Occipital lobe (tissue), 2 donors: ENCODE results near the gene MPRIP. TPM values are rescaled to one million over a fixed set of nuclear protein-coding genes. Genes with fewer than 3 reads are reported as not detected.

Source experiments
- DNase-seq: peaks from one replicate; lab custom pipeline; 2025; lab: John Stamatoyannopoulos, UW
- total RNA-seq: library from RNA; depleted of rRNA; stranded (reverse); fragments of >200 nt; gene quantifications from one replicate; pipeline ENCODE4 v1.2.3, GENCODE V29; 2014

The MPRIP gene
- total RNA-seq, 1 donor from 2014 or later: 126 TPM

GRCh38 chr17:17204635-17205231 is 162.5 kb downstream of the MPRIP start:
- no peak for DNase-seq

DNA sequence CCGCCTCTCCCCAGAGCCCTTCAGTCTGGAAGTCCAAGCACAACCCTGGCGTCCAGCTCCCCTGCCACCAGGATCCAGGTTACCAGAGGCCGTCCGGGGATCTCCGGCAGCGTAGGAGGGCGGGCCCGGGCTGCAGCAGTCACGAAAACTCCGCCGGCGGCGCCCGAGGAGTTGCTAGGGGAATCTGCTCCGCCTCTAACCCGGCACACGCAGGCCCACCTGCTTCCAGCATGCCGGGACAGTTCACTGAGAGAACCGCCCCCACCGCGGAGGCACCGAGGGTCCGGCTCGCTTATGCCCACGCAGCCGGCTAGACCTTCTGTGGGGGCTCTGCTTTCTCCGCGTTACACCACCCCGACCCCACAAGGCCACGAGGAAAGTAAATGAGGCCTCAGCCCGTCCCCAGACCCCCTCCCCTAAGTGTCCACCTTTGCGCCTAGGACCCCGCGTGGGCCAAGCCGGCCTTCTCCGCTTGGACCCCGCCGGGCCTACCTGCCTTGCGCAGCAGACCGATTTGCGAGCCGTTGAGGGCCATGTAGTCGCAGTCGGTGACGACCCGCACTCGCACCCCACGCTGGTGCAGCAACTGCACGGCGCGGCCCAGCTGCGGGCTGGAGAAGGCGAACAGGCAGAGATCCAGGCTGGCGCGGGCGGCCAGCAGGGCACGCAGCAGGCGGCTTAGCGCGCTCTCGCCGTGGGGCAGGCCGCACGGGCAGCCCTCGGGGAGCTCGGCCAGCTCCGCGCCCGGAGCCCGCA is 163.3 kb downstream of the MPRIP start:
- peak; percentile 40 for DNase-seq

DNA sequence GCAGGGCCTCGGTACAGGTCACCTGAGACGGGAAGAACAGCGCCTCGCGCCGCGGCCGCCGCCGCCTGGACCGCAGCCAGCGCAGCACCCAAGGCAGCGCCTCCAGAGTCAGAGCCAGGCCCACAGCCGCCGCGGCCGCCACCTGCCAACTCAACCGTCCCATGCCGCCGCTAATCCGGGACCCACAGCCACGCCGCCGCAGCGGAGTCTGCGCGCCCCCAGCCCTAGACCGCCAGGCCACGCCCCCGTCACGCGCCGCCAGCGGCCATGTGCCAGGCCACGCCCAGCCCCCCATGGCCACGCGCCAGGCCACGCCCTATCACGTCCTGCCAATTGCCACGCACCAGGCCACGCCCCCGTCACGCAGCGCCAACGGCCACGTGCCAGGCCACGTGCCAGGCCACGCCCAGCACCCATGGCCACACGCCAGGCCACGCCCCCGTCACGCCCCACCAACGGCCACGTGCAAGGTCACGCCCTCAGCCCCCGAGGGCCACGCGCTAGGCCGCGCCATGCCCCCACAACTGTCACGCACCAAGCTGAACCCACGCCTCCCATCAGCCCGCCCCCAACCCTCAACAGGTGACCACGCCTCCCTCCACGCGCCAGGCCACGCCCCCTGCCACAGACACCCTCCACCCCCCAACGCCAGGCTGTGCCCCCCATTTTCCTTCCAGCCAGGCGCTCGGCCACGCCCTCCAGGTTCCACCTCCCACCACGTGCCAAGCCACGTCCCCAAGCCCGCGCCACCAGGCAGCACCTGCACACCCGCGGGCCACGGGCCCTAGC is 164.1 kb downstream of the MPRIP start, which contains the start of gene PLD6:
TSS of gene PLD6 (minus strand) at position 210 of the 789 bp plus-strand sequence. CDS start at position 163, 47 bp downstream.
- peak; percentile 40 for DNase-seq

DNA sequence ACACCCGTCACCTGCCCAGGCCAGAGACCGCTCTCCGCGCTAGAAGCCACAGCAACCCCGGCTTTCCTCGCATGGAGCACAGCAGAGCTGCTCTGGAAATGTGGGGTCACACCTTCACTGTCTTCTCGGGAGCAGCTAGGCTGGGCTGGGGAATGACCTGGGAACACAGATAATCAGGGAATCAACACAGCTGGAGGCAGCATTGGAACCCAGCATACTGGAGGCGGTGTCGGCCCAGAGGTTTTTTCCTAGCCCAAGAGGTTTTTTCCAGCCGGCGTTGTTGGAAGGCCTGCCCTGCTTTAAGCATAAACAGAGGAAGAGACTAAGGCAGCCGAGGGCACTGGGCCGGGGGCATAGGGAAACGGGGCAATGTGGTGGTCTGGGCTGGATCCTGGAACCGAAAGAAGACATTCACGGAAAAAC is 164.7 kb downstream of the MPRIP start:
- peak; percentile 10 for DNase-seq

DNA sequence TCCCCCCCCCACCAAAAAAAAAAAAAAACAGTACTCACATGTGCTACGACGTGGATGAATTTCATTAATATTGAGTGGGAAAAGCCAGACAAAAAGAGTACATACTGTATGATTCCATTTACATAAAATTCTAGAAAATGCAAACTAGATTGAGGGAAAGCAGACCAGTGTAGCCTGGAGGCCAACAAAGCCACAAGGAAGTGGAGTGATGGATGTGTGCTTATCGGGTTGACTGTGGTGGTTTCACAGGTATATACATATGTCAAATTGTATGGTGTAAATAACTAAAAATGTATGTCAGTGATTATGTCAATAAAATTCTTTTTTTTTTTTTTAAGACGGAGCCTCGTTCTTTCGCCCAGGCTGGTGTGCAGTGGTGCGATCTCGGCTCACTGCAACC is 165.7 kb downstream of the MPRIP start:
- no peak for DNase-seq

DNA sequence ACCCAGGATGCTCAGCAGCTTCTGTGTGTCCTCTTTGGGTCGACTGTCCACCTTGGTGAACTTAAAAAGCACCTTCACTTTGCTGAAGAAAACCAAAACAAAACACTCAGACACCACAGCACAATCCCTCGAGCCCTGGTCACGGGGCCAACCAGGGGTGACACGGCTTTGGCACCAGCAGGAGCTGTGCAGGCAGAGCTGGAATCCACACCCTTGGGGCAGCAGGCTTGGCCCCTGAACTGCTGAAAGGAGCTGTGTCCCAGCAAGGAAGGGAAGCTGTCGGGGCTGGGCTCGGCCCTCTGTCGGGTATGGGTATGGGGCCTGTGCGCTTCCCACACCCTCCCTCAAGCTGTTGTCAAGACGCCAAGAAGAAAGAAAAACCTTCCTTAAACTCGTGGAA is 171.5 kb downstream of the MPRIP start:
- no peak for DNase-seq

- DNase-seq: no peak
Observed at GRCh38 chr17:17214646-17215436, 172.6 kb downstream of the MPRIP start.

DNA sequence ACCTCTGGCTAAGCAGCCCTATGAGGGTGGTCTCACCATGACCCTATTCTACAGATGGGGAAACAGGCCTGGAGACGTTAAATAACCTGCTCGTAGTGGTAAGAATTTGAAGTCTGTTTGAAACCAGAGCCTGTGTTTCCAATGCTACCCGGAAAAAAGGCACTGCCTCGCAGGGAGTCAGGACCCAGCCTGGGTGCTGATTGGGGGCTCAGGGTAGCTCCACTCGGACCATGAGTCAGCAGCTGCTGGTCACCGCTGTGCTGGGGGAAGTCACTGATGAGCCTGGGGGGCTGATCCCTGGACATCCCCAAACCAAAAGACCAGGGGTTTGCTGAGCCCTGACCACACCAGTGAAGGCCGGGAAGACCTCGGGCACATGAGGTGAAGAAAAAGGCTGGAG is 173.3 kb downstream of the MPRIP start:
- DNase-seq: no peak

GRCh38 chr17:17216236-17216635 is 174.0 kb downstream of the MPRIP start:
- DNase-seq: no peak

DNA sequence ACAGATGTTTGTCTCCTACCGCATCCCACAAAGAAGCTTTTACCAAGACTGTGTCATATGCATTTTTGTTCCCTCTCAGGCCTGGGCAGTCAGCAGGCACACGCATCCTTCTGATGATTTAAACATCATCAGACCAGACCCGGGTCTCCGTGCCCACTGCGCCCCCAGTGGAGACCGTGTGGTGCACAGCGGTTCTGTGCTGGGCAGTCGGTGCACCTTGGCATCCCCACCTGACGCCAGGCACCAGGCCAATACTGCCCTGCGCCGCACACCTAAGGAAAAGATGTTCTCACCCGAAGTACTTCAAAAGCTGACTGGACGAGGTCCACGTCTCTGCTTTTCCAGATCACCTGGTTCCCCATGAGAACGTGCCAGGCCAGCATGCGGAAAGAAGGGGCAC is 174.5 kb downstream of the MPRIP start:
- DNase-seq: no peak

GRCh38 chr17:17217995-17218394 is 175.7 kb downstream of the MPRIP start:
- DNase-seq: no peak

DNA sequence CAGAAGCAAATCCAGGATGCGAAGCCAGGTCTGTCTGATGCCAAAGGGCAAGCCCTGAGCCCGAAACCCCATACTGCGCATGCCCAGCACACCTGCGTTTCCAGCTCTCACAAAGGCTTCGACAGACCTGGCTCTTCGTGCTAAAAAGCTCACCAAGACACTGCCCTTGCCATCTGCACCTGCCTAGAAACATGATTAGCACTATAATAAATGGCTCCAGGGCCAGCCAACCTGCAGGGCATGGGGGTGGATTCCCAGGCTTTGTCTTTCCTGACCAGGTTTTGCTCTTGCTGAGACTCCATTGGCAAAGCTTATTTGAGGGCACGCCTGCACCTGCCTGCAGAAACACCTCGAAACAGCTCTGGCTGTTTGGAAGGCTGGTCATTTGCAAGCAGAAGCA is 178.3 kb downstream of the MPRIP start:
- DNase-seq: no peak

DNA sequence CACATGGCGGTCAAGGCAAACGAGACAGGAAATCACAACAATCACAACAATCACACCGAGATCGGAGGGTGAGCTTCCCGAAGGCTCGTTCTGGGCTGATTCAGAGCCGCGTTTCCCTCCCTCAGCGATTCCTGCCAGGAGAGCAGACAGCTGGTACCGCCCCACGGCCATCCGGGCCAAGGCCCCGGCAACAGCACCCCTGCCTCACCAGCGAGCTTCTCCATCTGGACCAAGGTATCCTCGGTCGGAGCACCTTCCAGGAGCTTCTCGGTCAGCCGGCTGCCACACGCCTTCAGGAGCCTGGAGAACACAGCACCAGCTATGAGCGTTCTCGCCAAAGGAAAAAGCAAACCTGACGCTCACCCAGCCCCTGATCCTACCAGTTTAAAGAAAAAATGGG is 179.1 kb downstream of the MPRIP start:
- DNase-seq: no peak

DNA sequence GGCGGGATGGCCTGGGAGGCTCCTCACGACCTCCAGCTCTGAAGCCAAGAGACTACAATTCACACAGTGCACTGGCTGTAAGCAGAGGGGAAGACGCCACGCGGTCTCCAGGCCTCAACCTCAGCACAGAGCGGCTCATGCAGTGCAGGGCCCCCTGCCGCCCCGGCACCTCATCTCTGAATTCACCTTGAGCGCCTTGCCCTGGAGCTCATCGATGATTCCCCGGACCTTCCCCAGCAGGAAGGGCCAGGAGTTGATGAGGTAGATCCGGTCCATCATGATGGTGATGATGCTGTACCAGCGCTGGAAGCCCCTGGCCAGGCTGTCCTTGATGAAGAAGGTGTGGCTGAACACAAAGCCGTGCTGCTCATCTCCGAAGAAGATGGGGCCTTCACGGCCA is 181.5 kb downstream of the MPRIP start:
- DNase-seq: no peak

- DNase-seq: no peak
Observed at GRCh38 chr17:17224137-17224536, 181.9 kb downstream of the MPRIP start.

- no peak for DNase-seq
Observed at GRCh38 chr17:17225901-17226300, 183.6 kb downstream of the MPRIP start.

DNA sequence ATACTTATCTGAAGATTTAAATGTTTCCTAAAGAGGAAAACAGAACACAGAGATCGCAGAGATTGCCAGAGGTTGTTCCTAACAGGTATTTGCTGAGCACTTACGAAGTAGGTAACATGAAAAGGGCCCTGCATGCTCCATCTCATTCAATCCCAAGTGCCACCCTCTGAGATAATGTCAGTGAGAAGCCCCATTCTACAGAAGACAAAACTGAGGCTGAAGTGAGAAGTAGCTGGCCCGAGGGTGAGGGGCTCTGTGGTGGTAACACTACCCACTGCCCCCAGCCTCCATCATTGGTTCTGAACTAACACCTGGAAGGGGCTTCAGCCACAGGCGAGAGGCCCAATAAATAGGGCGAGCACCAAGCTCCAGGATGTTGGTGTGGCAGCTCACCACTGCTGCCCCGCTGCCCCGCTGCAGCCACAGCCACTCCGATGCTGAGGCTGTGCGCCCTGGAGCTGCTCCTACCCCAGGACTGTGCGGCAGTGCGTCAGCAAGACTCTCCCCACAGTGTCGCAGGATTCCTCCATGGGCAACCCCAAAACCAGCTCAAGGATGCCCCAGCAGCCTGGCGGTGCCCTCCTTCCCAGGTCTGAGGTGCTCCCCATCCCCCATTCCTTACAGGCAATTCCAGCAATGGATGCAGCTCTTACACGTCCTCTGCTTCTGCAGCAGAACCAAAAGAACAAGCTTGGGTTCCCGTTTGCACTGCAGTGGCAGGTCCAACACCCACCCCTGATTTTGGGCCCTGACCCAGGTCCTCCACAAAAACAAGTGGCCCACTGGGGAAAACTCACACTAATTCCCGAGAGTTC is 184.4 kb downstream of the MPRIP start:
- no peak for DNase-seq

DNA sequence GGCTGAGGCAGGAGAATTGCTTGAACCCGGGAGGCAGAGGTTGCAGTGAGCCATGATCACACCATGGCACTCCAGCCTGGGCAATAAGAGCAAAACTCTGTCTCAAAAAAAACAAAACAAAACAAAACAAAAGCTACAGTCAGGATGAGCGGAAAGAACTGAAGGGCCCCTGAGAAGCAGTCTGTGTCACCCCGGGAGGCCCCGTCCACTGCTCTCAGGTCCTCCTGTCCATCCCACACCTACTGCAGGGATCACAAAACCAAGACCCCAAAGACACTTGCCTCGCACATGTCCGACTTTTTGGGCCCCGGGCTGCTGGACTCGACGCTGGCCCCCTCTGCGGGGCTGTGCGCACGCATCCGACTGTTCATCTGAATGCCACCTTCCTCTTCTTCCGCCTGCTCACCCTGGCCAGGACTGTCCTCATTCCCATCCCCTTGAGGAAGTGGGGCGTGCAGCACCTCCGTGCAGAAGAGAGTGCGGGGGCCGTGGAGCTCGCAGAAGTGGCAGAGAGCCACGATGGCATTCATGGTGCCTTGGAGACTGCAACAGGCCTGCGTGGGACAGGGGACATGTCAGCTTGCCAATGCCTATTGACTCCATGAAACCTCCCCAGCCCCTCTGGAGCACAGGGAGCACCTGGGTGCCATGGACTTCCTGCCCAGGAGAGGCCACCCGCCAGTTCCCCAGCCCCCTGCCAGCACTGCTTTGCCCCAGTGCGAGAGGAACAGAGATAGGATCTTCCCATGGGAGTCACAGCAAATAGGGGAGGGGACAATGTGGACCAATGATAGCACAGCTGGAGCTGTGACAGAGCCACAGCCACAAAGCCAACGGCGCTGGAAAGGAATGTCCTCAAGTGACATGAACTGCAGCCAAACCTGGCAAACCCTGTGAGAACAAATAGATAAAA is 185.6 kb downstream of the MPRIP start:
- peak; percentile 67 for DNase-seq

DNA sequence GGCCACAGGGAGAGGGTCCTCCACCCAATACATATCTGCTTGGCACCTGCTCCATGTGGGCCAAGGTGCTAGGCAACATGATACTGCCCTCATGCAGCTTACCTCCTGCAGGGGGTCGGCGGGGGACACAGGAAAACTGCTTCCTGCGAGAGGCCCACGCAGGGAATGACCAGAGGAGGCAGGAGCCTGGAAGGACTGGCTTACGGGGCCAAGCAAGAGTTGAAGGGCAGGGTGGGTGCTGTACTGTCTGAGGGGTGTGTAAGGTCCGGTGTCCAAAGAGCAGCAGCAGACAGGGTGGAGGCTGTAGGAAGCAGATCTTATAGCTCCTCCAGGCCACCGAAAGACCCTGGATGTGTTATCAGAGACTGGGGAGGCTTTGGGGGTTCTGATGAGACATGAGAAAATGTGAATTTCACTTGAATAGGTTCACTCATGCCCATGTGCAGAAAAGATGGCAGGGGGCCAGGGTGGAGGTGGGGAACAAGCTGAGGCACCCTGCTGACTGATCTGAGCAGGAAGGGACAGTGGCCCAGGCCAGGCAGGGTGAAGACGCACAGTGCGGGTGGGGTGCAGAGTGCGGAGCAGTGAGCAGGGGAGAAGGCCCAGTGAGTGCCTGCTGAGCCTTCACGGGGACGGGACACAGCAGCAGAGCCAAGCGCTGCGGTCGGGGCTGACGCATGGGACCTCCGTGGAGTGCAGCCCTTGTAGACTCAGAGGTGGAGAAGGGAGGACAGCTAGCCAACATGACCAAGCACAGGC is 186.4 kb downstream of the MPRIP start:
- DNase-seq: no peak
